ENCODE measurements around the gene PRODH. TPM values are rescaled to one million over a fixed set of nuclear protein-coding genes. Genes with fewer than 3 reads are reported as not detected.
"Not testable (repeated sequence)": the region's sequence is repeated elsewhere in the genome, so short reads cannot be mapped to it uniquely, and the experiment has no call there.

Gene PRODH
- total RNA-seq, 1 donor from 2014 or later, result 3.0 TPM

- intact Hi-C loops (cut with DNase I), result not testable (repeated sequence)
Observed at GRCh38 chr22:18915550-18915949, 20.5 kb downstream of the PRODH start.

GRCh38 chr22:18914558-18914957 is 21.5 kb downstream of the PRODH start:
- intact Hi-C loops (cut with DNase I); DNase-seq (ENCODE audit: low spot score): not testable (repeated sequence)

More at GRCh38 chr22:18915550-18915949, 20.5 kb downstream of the PRODH start:
- not testable (repeated sequence) for DNase-seq (ENCODE audit: low spot score)

GRCh38 chr22:18912264-18912946 is 23.7 kb downstream of the PRODH start:
- intact Hi-C loops (cut with DNase I); DNase-seq (ENCODE audit: low spot score): not testable (repeated sequence)

- DNase-seq (ENCODE audit: low spot score); intact Hi-C loops (cut with DNase I): not testable (repeated sequence)
Observed at GRCh38 chr22:18911535-18911934, 24.6 kb downstream of the PRODH start.

- DNase-seq (ENCODE audit: low spot score), result no peak
- intact Hi-C loops (cut with DNase I), result no loop called here
Observed at GRCh38 chr22:18909556-18909955, 26.5 kb downstream of the PRODH start.

GRCh38 chr22:18906896-18907295 is 29.2 kb downstream of the PRODH start:
- no peak for DNase-seq (ENCODE audit: low spot score)
- intact Hi-C loops (cut with DNase I), result no loop called here

GRCh38 chr22:18906410-18906745 is 29.7 kb downstream of the PRODH start:
- intact Hi-C loops (cut with DNase I), result not testable (repeated sequence)

GRCh38 chr22:18905540-18906409 is 30.3 kb downstream of the PRODH start, which contains the start of gene DGCR6:
Gene DGCR6, plus strand, starts transcription at chr22:18906320. Its CDS starts 55 bp downstream, at chr22:18906375.
- DNase-seq (ENCODE audit: low spot score), result no peak

More at GRCh38 chr22:18906410-18906745, 29.7 kb downstream of the PRODH start:
- not testable (repeated sequence) for DNase-seq (ENCODE audit: low spot score)

GRCh38 chr22:18896037-18896657 is 39.9 kb downstream of the PRODH start:
- intact Hi-C loops (cut with DNase I); DNase-seq (ENCODE audit: low spot score): not testable (repeated sequence)

More at GRCh38 chr22:18905540-18906409, 30.3 kb downstream of the PRODH start, which contains the start of gene DGCR6:
- intact Hi-C loops (cut with DNase I), result no loop called here

- intact Hi-C loops (cut with DNase I); DNase-seq (ENCODE audit: low spot score): not testable (repeated sequence)
Observed at GRCh38 chr22:18893775-18894174, 42.3 kb downstream of the PRODH start.

- intact Hi-C loops (cut with DNase I); DNase-seq (ENCODE audit: low spot score): not testable (repeated sequence)
Observed at GRCh38 chr22:18890510-18891192, 45.4 kb downstream of the PRODH start.

- no peak for DNase-seq (ENCODE audit: low spot score)
- intact Hi-C loops (cut with DNase I), result no loop called here
Observed at GRCh38 chr22:18888115-18888514, 48.0 kb downstream of the PRODH start.

- intact Hi-C loops (cut with DNase I), result not testable (repeated sequence)
- DNase-seq (ENCODE audit: low spot score), result peak; percentile 65
Observed at GRCh38 chr22:18884465-18884864, 51.6 kb downstream of the PRODH start.

- peak; percentile 76 for DNase-seq (ENCODE audit: low spot score)
- intact Hi-C loops (cut with DNase I), result not testable (repeated sequence)
Observed at GRCh38 chr22:18881260-18881659, 54.8 kb downstream of the PRODH start.

Other genes with a start within 250 kb of the PRODH start
- gene DGCR6, start 30.0 kb downstream of the PRODH start, total RNA-seq, result 7.6 TPM
- gene DGCR2, start 186.1 kb upstream of the PRODH start, total RNA-seq, result 35.2 TPM
- not detected for gene TSSK2, start 195.0 kb upstream of the PRODH start, total RNA-seq
- gene ESS2, start 208.4 kb upstream of the PRODH start, total RNA-seq, result 11.0 TPM
- not detected for gene GSC2, start 214.0 kb upstream of the PRODH start, total RNA-seq
- 22.2 TPM for gene SLC25A1, start 242.4 kb upstream of the PRODH start, total RNA-seq

Measured in cardiac septum (tissue), 1 donor.